ENCODE data around the gene MYH11. TPM values are rescaled to one million over a fixed set of nuclear protein-coding genes. Genes with fewer than 3 reads are reported as not detected.

The MYH11 gene
- total RNA-seq, 2 donors from 2014 or later: 39.1 to 579 TPM

GRCh38 chr16:15880434-15881308 is 23.8 kb upstream of the MYH11 start:
- no peak for DNase-seq
- intact Hi-C loops (cut with DNase I, micrococcal nuclease): no loop called here

GRCh38 chr16:15879255-15879811 is 22.5 kb upstream of the MYH11 start:
- ATAC-seq (no peak), DNase-seq (no peak)
- intact Hi-C loops (cut with DNase I, micrococcal nuclease): loop anchor here in 1 of 2 donors (5.0 kb wide), 1 partner anchor 248 kb away; no protein-coding TSS in a partner anchor

More at GRCh38 chr16:15880434-15881308, 23.8 kb upstream of the MYH11 start:
- ATAC-seq: no peak

GRCh38 chr16:15876503-15876902 is 19.7 kb upstream of the MYH11 start:
- DNase-seq: no peak
- intact Hi-C loops (cut with DNase I, micrococcal nuclease): loop anchor here in 1 of 2 donors (5.0 kb wide), 1 partner anchor 251 kb away; no protein-coding TSS in a partner anchor
- ATAC-seq: no peak

- intact Hi-C loops (cut with DNase I, micrococcal nuclease): loop anchor here in 1 of 2 donors (5.0 kb wide), 1 partner anchor 252 kb away; no protein-coding TSS in a partner anchor
- DNase-seq (peak; percentile 39 to 65), ATAC-seq (peak; percentile 94)
Observed at GRCh38 chr16:15874745-15875314, 18.0 kb upstream of the MYH11 start.

- no peak for DNase-seq
- intact Hi-C loops (cut with DNase I, micrococcal nuclease): no loop called here
- ATAC-seq: no peak
Observed at GRCh38 chr16:15873737-15874136, 16.9 kb upstream of the MYH11 start.

GRCh38 chr16:15873301-15873700 is 16.5 kb upstream of the MYH11 start:
- intact Hi-C loops (cut with DNase I, micrococcal nuclease): no loop called here
- DNase-seq (no peak), ATAC-seq (no peak)

GRCh38 chr16:15870011-15870410 is 13.2 kb upstream of the MYH11 start:
- intact Hi-C loops (cut with DNase I, micrococcal nuclease): no loop called here
- no peak for DNase-seq
- no peak for ATAC-seq

GRCh38 chr16:15866451-15866850 is 9.6 kb upstream of the MYH11 start:
- DNase-seq (no peak), ATAC-seq (no peak)
- intact Hi-C loops (cut with DNase I, micrococcal nuclease): loop anchor here in 1 of 2 donors (5.0 kb wide), 1 partner anchor 181 kb away; no protein-coding TSS in a partner anchor

- DNase-seq: no peak
- intact Hi-C loops (cut with DNase I, micrococcal nuclease): loop anchor here in 1 of 2 donors (5.0 kb wide), 1 partner anchor 182 kb away; no protein-coding TSS in a partner anchor
- no peak for ATAC-seq
Observed at GRCh38 chr16:15865742-15866141, 8.9 kb upstream of the MYH11 start.

GRCh38 chr16:15864939-15865338 is 8.1 kb upstream of the MYH11 start:
- DNase-seq: no peak
- no peak for ATAC-seq
- intact Hi-C loops (cut with DNase I, micrococcal nuclease): loop anchor here in 1 of 2 donors (5.0 kb wide), 1 partner anchor 182 kb away; no protein-coding TSS in a partner anchor

GRCh38 chr16:15861996-15862395 is 5.2 kb upstream of the MYH11 start:
- intact Hi-C loops (cut with DNase I, micrococcal nuclease): no loop called here
- DNase-seq (no peak), ATAC-seq (no peak)

- intact Hi-C loops (cut with DNase I, micrococcal nuclease): loop anchor here in 1 of 2 donors (10.0 kb wide), 1 partner anchor 206 kb away; no protein-coding TSS in a partner anchor
- ATAC-seq: no peak
- no peak for DNase-seq
Observed at GRCh38 chr16:15858921-15859668, 2.3 kb upstream of the MYH11 start.

- DNase-seq: peak; percentile 44 to 71
- ATAC-seq: peak; percentile 24
- intact Hi-C loops (cut with DNase I, micrococcal nuclease): loop anchor here in 1 of 2 donors (10.0 kb wide), 1 partner anchor 207 kb away; no protein-coding TSS in a partner anchor
Observed at GRCh38 chr16:15857724-15858560, 1.1 kb upstream of the MYH11 start.

GRCh38 chr16:15856182-15856581 is 646 bp downstream of the MYH11 start:
- ATAC-seq: no peak
- DNase-seq: no peak
- intact Hi-C loops (cut with DNase I, micrococcal nuclease): loop anchor here in 1 of 2 donors (10.0 kb wide), 1 partner anchor 209 kb away; no protein-coding TSS in a partner anchor

GRCh38 chr16:15855704-15856003 is 1.2 kb downstream of the MYH11 start:
- ATAC-seq (no peak), DNase-seq (no peak)
- intact Hi-C loops (cut with DNase I, micrococcal nuclease): loop anchor here in 1 of 2 donors (10.0 kb wide), 1 partner anchor 209 kb away; no protein-coding TSS in a partner anchor

GRCh38 chr16:15854906-15855703 is 1.7 kb downstream of the MYH11 start:
- DNase-seq (peak in 1 of 2 donors; percentile 42), ATAC-seq (no peak)
- intact Hi-C loops (cut with DNase I, micrococcal nuclease): loop anchor here in 1 of 2 donors (10.0 kb wide), 1 partner anchor 210 kb away; no protein-coding TSS in a partner anchor

- ATAC-seq (no peak), DNase-seq (no peak)
- intact Hi-C loops (cut with DNase I, micrococcal nuclease): loop anchor here in 1 of 2 donors (10.0 kb wide), 1 partner anchor 211 kb away; no protein-coding TSS in a partner anchor
Observed at GRCh38 chr16:15854061-15854460, 2.8 kb downstream of the MYH11 start.

All from left colon (tissue), 2 donors.